SU-DHL-6 (cell line): Measurements from ENCODE around the gene SPTBN1.

Source experiments
- EZH2phosphoT487 ChIP-seq: fragments of 200-600 bp; sonication (generic), shearing (Covaris generic); conservative IDR thresholded peaks from 2 replicates; pipeline ENCODE4 v1.6.1; 2018; ENCODE audit warnings: mild to moderate bottlenecking, antibody characterized with exemption, low read length, moderate library complexity, mixed read lengths
- TF ChIP-seq, protein P1 (sequence below): fragments of 200-600 bp; sonication (generic); IDR thresholded peaks from one replicate; pipeline ENCODE4 v1.5.1; 2017; ENCODE audit warnings: antibody characterized with exemption, mild to moderate bottlenecking, low read length, moderate library complexity; ENCODE audit not compliant: insufficient read depth, poor library complexity, severe bottlenecking

DNA sequence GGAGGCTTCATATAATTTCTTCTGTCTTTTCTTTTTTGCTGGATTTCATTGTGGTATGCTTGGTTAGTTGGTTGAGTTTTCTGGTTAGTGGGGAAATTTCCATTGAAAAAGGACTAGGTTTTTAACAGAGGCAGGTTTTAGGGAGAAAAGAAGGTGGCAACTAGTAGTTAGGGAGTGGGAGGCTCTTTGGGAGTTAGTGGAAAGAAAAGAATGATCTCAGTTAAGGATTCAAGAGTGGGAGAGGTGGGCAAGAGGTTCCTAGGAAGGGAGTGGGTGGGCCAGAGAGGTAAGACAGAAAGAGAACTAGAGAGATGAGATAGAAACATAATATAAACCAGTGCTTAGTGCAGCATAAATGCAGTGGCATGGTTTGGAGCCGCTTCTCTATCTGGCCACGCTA is 96.9 kb downstream of the SPTBN1 start:
- TF ChIP-seq, protein P1, sequence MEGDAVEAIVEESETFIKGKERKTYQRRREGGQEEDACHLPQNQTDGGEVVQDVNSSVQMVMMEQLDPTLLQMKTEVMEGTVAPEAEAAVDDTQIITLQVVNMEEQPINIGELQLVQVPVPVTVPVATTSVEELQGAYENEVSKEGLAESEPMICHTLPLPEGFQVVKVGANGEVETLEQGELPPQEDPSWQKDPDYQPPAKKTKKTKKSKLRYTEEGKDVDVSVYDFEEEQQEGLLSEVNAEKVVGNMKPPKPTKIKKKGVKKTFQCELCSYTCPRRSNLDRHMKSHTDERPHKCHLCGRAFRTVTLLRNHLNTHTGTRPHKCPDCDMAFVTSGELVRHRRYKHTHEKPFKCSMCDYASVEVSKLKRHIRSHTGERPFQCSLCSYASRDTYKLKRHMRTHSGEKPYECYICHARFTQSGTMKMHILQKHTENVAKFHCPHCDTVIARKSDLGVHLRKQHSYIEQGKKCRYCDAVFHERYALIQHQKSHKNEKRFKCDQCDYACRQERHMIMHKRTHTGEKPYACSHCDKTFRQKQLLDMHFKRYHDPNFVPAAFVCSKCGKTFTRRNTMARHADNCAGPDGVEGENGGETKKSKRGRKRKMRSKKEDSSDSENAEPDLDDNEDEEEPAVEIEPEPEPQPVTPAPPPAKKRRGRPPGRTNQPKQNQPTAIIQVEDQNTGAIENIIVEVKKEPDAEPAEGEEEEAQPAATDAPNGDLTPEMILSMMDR = no peak
- no peak for TF ChIP-seq EZH2phosphoT487
